Aorta (tissue), 5 donors: Measurements from ENCODE around the gene MGST1. TPM values are rescaled to one million over a fixed set of nuclear protein-coding genes. Genes with fewer than 3 reads are reported as not detected.

Source experiments
- ATAC-seq: fragments of 200-7000 bp; cut with Tn5 transposase; one replicate; pipeline ENCODE4 v1.9.1; 2022; ENCODE audit warnings: moderate library complexity; ENCODE audit not compliant: low FRiP score
- DNase-seq, 2 donors: peaks; one replicate each; pipeline ENCODE4 v3.0.0-alpha.2; 2020
- H3K27ac ChIP-seq, 2 donors: one replicate each; pipeline ENCODE4 v1.5.1; 2013; ENCODE audit warnings: low read length in 2 of 2, mild to moderate bottlenecking in 2 of 2, moderate library complexity in 2 of 2, control low read depth in 1 of 2, inconsistent platforms in 1 of 2, low read depth in 1 of 2
- H3K27me3 ChIP-seq, 2 donors: one replicate each; pipeline ENCODE4 v1.6.1; 2013; ENCODE audit warnings: control low read depth in 1 of 2, low read length in 1 of 2, mild to moderate bottlenecking in 1 of 2, moderate library complexity in 1 of 2; ENCODE audit not compliant: insufficient read depth in 2 of 2, control insufficient read depth in 1 of 2
- H3K36me3 ChIP-seq, 2 donors: one replicate each; pipeline ENCODE4 v1.6.1; 2013; ENCODE audit warnings: control low read depth in 1 of 2, low read length in 1 of 2, mild to moderate bottlenecking in 1 of 2; ENCODE audit not compliant: insufficient read depth in 2 of 2, control insufficient read depth in 1 of 2
- H3K4me1 ChIP-seq, 2 donors: one replicate each; pipeline ENCODE4 v1.6.1; 2013; ENCODE audit warnings: low read length in 2 of 2, control low read depth in 1 of 2, mild to moderate bottlenecking in 1 of 2, moderate library complexity in 1 of 2; ENCODE audit not compliant: insufficient read depth in 2 of 2, control insufficient read depth in 1 of 2
- H3K4me3 ChIP-seq, 2 donors: one replicate each; pipeline ENCODE4 v1.5.1; 2013; ENCODE audit warnings: low read length in 2 of 2, control low read depth in 1 of 2, mild to moderate bottlenecking in 1 of 2
- H3K9me3 ChIP-seq: one replicate; pipeline ENCODE4 v1.6.1; 2013; ENCODE audit warnings: mild to moderate bottlenecking, low read length; ENCODE audit not compliant: control insufficient read depth
- WGBS, 2 donors: extraction: QIAGEN DNeasy Blood & Tissue Kit; methylation state at CpG; one replicate each; pipeline ENCODE4 v1.1.7; 2013; 5-methylcytosine and 5-hydroxymethylcytosine counted together
- intact Hi-C, 2 donors: fragments of 100-400 bp; cut with DNase I; formaldehyde crosslinking; loops; one replicate each; pipeline versions ENCODE4 v1.14.2 to v1.15.0; 2022
- polyA plus RNA-seq, 2 donors: library from polyadenylated mRNA; stranded (reverse); fragments of 200-250 nt; gene quantifications; one replicate each; pipeline ENCODE4 v1.2.3, GENCODE V29; 2013
- total RNA-seq, 2 donors: library from RNA; stranded (reverse); fragmentation: NEBNext Ultra II Directional; extraction: Animal tissue kit (Norgen Biotek cat#: 25700); gene quantifications; one replicate each; pipeline ENCODE4 v1.2.1, GENCODE V29; 2021
- donor health status: healthy with polysubstance abuse.
- donor health status: Bipolar disorder and iron deficiency.
- donor health status: DM: no; HTN: no; CAD: no.
- donor health status: DM: no; HTN: no; CAD: no.
- donor health status: DM: yes; HTN: yes; CAD: no.

The MGST1 gene
- total and polyA plus RNA-seq, 4 donors, result 3.2 to 79.3 (median 51.7) TPM

GRCh38 chr12:16323638-16324037, 23.8 kb upstream of the MGST1 start:
- Histone ChIP-seq H3K4me1 (no peaks in the 10 kb centered on the region), H3K27me3 (no peaks in the 10 kb centered on the region), H3K9me3 (peaks cover 2% of the 10 kb centered on the region), H3K27ac (no peak overlapping the region), H3K36me3 (no peaks in the 10 kb centered on the region), H3K4me3 (no peak overlapping the region)
- ATAC-seq (no peak), DNase-seq (no peak)
- intact Hi-C loops, result no loop called here
- WGBS, 2 donors, result 70 to 73% methylated on average over 2 of the region's 2 CpGs

- intact Hi-C loops, result no loop called here
- Histone ChIP-seq H3K36me3 (no peaks in the 10 kb centered on the region), H3K27ac (no peak overlapping the region), H3K9me3 (peaks cover 2% of the 10 kb centered on the region), H3K4me3 (no peak overlapping the region), H3K27me3 (no peaks in the 10 kb centered on the region), H3K4me1 (no peaks in the 10 kb centered on the region)
- DNase-seq, result no peak
- ATAC-seq, result no peak
- 51 to 54% methylated on average over 5 of the region's 5 CpGs for WGBS, 2 donors
Observed at GRCh38 chr12:16324272-16324671, 23.2 kb upstream of the MGST1 start.

- intact Hi-C loops, result no loop called here
- WGBS, 2 donors, result 91 to 94% methylated on average over 3 of the region's 3 CpGs
- no peak overlapping the region for H3K27ac ChIP-seq
- DNase-seq (no peak), ATAC-seq (no peak)
- H3K4me3 ChIP-seq, result no peak overlapping the region
- H3K36me3 ChIP-seq, result no peaks in the 10 kb centered on the region
- no peaks in the 10 kb centered on the region for H3K27me3 ChIP-seq
- peaks cover 2% of the 10 kb centered on the region for H3K9me3 ChIP-seq
- no peaks in the 10 kb centered on the region for H3K4me1 ChIP-seq
Observed at GRCh38 chr12:16324772-16325171, 22.7 kb upstream of the MGST1 start.

- WGBS, 2 donors, result 32 to 38% methylated on average over 3 of the region's 3 CpGs
- Histone ChIP-seq H3K4me1 (no peaks in the 10 kb centered on the region), H3K36me3 (no peaks in the 10 kb centered on the region), H3K9me3 (peaks cover 2% of the 10 kb centered on the region), H3K4me3 (no peak overlapping the region), H3K27me3 (no peaks in the 10 kb centered on the region), H3K27ac (no peak overlapping the region)
- intact Hi-C loops, result no loop called here
- no peak for ATAC-seq
- DNase-seq, result no peak
Observed at GRCh38 chr12:16325426-16325825, 22.0 kb upstream of the MGST1 start.

GRCh38 chr12:16327963-16328362, 19.5 kb upstream of the MGST1 start:
- Histone ChIP-seq H3K27ac (no peak overlapping the region), H3K36me3 (no peaks in the 10 kb centered on the region), H3K27me3 (no peaks in the 10 kb centered on the region), H3K4me1 (no peaks in the 10 kb centered on the region), H3K4me3 (no peak overlapping the region), H3K9me3 (peaks cover 2% of the 10 kb centered on the region)
- ATAC-seq (no peak), DNase-seq (no peak)
- WGBS, 2 donors, result 82% methylated on average over 1 of the region's 1 CpG
- intact Hi-C loops, result no loop called here

- Histone ChIP-seq H3K36me3 (no peaks in the 10 kb centered on the region), H3K4me1 (no peaks in the 10 kb centered on the region), H3K27me3 (no peaks in the 10 kb centered on the region), H3K27ac (no peak overlapping the region), H3K4me3 (no peak overlapping the region), H3K9me3 (peaks cover 4% of the 10 kb centered on the region)
- WGBS, 2 donors, result 53 to 61% methylated on average over 2 of the region's 2 CpGs
- DNase-seq (no peak), ATAC-seq (no peak)
- intact Hi-C loops, result no loop called here
Observed at GRCh38 chr12:16329594-16329993, 17.9 kb upstream of the MGST1 start.

- DNase-seq (no peak), ATAC-seq (no peak)
- Histone ChIP-seq H3K4me1 (no peaks in the 10 kb centered on the region), H3K9me3 (peaks cover 4% of the 10 kb centered on the region), H3K36me3 (no peaks in the 10 kb centered on the region), H3K27ac (no peak overlapping the region), H3K27me3 (no peaks in the 10 kb centered on the region), H3K4me3 (no peak overlapping the region)
- WGBS, 2 donors, result 85 to 88% methylated on average over 4 of the region's 4 CpGs
- intact Hi-C loops, result no loop called here
Observed at GRCh38 chr12:16330560-16330959, 16.9 kb upstream of the MGST1 start.

GRCh38 chr12:16331998-16332397, 15.4 kb upstream of the MGST1 start:
- no peak overlapping the region for H3K27ac ChIP-seq
- no peaks in the 10 kb centered on the region for H3K27me3 ChIP-seq
- H3K4me1 ChIP-seq, result no peaks in the 10 kb centered on the region
- H3K4me3 ChIP-seq, result no peak overlapping the region
- no peaks in the 10 kb centered on the region for H3K36me3 ChIP-seq
- ATAC-seq (no peak), DNase-seq (no peak)
- H3K9me3 ChIP-seq, result peaks cover 4% of the 10 kb centered on the region
- intact Hi-C loops, result no loop called here
- WGBS, 2 donors, result 79 to 87% methylated on average over 2 of the region's 2 CpGs

GRCh38 chr12:16335838-16336237, 11.6 kb upstream of the MGST1 start:
- ATAC-seq (no peak), DNase-seq (no peak)
- Histone ChIP-seq H3K27ac (no peak overlapping the region), H3K36me3 (no peaks in the 10 kb centered on the region), H3K9me3 (peaks cover 2% of the 10 kb centered on the region), H3K4me3 (no peak overlapping the region), H3K4me1 (no peaks in the 10 kb centered on the region), H3K27me3 (no peaks in the 10 kb centered on the region)
- WGBS, 2 donors, result 82% methylated on average over 4 of the region's 4 CpGs
- intact Hi-C loops, result no loop called here
